ENCODE measurements around the gene DCDC1.
"Not testable (repeated sequence)": the region's sequence is repeated elsewhere in the genome, so short reads cannot be mapped to it uniquely, and the experiment has no call there.

DCDC1 gene

DNA sequence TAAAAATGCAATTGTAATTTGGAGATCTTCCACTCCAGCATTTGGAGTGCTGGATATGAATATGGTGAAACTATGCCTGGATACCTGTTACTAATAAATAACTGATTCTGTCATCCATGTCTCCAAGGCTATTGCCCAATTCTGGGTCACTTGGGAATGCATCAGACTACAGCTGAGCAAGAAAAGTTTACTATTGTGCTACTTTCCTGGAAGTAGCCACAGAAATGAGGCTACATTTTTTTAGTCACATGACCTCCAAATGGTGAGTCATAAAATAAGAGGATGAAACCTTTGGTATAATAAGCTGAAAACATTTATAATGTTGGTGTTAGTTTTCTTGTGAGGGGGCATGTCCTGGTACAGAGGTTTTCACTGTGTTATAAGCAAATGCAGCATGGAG lies 44.4 kb downstream of the DCDC1 start:
- DNase-seq: no peak

DNA sequence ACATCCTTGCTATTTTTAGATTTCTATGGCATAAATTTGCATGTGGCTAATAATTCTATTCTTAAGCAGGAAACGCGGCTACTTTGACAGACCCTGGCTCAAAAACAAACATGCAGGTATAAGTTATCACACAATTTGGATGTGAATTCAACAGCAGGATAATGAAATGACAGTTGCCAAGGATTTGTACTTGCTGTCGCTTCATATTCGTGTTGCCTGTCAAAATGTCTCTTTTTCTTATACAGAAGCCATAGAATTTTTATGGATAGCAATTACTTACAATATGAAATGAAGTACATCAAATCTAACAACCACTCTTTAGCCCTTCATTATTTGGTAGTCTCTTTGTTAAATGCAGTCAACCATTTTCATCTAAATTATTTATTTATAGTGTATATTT lies 46.4 kb downstream of the DCDC1 start:
- no peak for DNase-seq

- DNase-seq: not testable (repeated sequence)
Measured at GRCh38 chr11:31321494-31321893, 48.0 kb downstream of the DCDC1 start.

- no peak for DNase-seq
Measured at GRCh38 chr11:31303644-31304180, 65.8 kb downstream of the DCDC1 start.

- DNase-seq: no peak
Measured at GRCh38 chr11:31301549-31302510, 67.7 kb downstream of the DCDC1 start.

- no peak for DNase-seq
Measured at GRCh38 chr11:31295308-31295707, 74.2 kb downstream of the DCDC1 start.

GRCh38 chr11:31273527-31273926 lies 96.0 kb downstream of the DCDC1 start:
- DNase-seq: not testable (repeated sequence)

GRCh38 chr11:31267720-31268119 lies 101.8 kb downstream of the DCDC1 start:
- DNase-seq: no peak

- no peak for DNase-seq
Measured at GRCh38 chr11:31264834-31265233, 104.7 kb downstream of the DCDC1 start.

DNA sequence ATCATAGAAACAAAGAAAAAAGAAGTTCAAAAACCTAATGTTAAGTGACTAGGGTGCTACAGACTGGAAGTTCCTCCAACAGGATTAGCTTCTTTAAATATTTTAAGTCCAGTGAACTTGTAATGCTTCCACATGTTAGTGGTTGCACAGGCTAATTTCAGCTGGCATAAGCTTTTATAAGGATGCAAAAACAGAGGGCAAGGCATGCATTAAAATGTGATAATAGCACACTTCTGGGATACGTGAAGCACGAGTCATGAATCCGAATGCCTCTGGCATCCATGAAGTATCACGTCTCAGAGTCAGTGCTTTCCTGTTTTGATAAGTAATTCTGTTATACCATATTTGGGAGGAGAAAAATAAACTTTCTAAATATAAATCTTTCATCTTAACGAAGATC lies 106.8 kb downstream of the DCDC1 start:
- DNase-seq: no peak

GRCh38 chr11:31259797-31260196 lies 109.7 kb downstream of the DCDC1 start:
- DNase-seq: no peak

GRCh38 chr11:31254415-31254814 lies 115.1 kb downstream of the DCDC1 start:
- no peak for DNase-seq

DNA sequence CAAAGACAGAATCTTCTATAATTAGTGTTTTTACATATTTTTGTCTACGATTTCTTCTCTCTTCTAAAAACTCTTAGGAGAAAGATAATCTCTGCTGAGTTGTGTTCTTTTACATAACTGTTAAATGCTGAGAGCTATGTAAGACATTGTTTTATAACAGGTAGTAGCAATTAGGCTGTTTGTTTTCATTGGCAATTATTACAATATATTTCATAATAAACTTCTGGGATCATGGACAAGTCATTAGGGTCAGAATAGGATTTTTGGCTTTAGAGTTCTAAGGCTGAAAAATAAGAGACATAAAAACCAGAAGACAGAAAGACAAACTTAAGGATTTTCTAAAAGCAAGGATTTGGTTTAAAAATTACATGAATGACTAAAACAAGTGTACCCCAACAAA lies 120.8 kb downstream of the DCDC1 start:
- DNase-seq: no peak

DNA sequence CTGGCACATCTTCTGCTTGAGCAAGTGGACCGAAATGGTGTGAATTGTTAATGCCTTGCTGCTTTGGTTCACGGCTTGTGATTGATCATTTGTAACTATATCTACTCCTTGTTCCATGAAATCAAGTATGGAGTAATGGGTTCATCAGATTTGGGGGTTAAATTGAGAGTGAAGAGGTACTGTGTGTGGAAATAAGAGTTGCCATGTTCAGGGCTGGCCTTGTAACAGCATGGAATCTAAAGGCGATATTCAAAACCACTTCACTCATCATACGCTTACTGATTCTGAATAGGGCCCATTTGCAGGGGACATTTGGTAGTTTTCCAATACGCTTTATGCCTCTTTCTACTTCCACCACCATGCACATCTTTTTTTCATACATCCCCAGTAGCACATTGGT lies 122.2 kb downstream of the DCDC1 start:
- no peak for DNase-seq

GRCh38 chr11:31246451-31247165 lies 122.9 kb downstream of the DCDC1 start:
- DNase-seq: peak; percentile 28

- no peak for DNase-seq
Measured at GRCh38 chr11:31243706-31244105, 125.8 kb downstream of the DCDC1 start.

DNA sequence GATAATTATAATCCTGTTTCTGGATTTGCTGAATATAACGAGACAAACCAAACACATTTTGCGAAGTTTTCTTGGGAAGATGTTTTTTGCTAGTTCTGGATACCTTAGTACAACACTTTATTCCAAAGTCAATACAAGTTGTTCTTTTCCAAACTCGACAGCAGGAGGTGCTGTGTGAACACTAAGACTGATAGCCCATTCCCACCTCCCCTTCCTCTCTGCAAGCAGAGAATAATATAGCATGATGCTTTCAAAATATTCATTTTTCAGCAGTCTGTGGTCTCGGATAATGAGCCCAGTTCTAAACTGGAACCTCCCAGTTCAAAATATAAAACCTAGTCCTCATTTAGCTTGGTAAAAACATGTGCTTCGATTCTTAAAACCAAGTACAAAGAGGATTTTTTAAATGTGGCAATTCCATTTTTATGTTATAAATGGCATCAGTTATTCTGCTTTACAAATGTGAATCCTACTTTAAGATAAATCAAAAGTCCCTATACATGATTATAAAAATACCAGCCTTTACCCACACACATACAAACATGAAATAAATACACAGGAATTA lies 129.1 kb downstream of the DCDC1 start:
- peak; percentile 33 for DNase-seq

DNA sequence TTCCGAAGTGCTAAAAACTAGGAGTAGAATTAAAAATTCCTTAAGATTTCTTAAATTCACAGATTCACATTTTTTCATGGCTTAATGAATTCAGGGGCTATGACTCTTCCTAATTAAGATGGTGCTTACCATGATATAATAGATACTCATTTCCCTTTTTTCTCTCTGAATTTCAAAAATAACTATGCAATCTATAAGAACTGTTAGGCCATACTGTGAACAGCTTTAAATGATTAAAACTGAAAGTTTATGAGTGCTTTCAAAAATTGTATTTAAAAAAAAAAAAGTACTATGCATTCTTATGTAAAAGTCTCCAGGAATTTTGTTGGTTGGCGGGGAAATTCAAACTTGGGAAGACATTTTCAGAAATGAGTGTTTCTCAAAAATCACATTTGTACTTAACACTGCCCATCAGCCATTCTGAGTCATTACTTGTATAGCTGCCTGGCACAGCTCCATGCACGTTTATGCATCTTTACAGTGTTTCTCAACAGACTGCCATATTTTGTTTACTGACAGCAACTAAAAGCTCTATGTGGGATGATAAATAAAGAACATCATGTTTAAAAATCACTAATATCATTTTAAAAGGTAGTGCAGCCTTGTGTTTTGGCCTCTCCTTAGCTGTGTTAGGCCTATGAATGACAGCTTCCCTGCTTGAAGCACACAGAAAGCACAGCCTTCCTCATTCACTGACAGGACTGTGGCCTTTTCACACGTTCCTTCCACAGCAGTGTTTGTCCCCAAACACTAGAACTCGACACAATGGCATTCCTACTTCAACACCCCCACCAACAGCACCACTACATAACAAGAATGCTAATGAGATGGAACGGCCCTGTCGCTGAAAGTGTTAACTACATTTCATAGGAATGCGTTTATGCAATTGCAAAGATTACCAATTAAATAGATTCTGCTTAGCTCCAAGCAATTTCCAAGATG lies 131.4 kb downstream of the DCDC1 start:
- no peak for DNase-seq

DNA sequence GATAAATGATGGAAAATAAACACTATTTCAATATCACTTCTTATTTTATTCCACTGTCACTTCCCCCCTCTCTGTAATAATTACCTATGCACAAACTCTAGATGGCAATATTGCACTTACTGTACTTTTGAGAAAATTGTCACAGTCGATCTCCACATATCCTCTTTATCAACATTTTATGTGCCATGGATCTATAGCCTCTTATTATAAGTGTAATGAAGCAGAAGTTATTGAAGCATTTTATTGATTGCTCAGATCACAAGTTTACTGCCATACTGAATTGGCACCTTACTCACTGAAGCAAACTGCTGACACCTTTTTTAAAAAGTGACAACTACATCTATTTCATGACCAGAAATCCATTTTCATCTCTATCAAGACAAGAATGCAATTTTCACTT lies 133.4 kb downstream of the DCDC1 start:
- DNase-seq: no peak

DNA sequence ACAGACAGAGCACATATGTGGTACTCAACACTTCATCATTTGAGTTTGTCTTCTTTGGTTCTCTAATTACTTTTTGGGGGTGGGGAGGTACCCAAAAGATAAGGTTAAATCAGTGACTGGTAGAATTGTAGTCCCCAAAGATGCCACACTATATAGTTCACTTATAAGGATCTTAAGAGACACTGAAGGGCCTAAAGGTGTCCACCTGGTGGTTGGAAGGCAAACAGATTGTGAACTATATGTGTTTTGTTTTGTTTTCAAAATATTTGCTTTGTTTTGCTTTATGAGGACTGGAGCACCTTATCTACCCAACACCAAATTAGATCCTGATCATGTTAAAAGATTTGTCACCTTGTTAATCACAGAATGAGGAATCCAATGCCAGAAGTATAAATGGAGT lies 136.1 kb downstream of the DCDC1 start:
- DNase-seq: no peak

DNA sequence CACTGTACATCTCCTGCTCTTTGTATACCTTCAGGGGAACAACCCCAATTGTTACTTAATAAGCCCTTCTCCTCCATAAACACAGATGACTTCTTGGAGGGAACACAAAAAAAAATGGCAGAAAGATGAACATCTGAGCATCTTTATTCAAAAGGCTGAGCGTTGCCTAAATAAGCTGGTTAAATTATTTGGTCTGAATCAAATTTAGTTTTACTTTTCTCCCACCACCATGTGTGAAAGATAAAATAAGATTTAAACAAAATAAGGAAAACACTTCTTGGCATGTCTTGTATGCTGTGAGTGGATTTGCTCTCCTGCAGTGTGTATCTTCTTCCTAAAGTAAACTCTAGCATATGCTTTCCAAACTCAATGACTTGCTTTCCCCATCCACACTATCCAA lies 137.9 kb downstream of the DCDC1 start:
- no peak for DNase-seq

- no peak for DNase-seq
Measured at GRCh38 chr11:31218847-31219246, 150.7 kb downstream of the DCDC1 start.

All from right hindlimb (tissue), 1 donor.